ENCODE data around the gene MUC13. TPM values are rescaled to one million over a fixed set of nuclear protein-coding genes. Genes with fewer than 3 reads are reported as not detected.
A peak's percentile ranks its signal among the peaks of the same experiment; 100 is the strongest.

The MUC13 gene
- total and polyA plus RNA-seq, 5 experiments from 2014 or later, result not detected

DNA sequence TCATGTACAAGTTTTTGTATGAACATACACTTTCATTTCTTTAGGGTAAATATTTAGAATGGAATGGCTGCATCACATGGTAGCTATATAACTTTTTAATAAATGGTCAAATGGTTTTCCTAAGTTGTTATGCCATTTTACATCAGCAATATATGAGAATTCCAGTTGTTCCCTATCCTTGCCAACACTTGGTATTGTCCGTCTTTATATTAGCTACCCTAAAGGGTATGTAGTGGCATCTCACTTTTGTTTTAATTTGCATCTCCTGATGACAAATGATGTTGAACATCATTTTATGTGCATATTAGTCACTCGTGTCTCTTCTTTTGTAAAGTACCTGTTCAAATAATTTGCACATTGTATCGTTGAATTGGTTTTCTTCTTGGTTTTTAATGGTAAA is 2.5 kb upstream of the MUC13 start:
- no peaks in the 10 kb centered on the region for H3K4me1 Mint-ChIP-seq
- POLR2A ChIA-PET, result no interaction called here
- H3K4me3 Mint-ChIP-seq, result no peak overlapping the region
- H3K27me3 Mint-ChIP-seq, result peaks cover 3 to 15% (median 7%) of the 10 kb centered on the region in 5 donors
- no peak for DNase-seq
- no peak overlapping the region for H3K27ac Mint-ChIP-seq
- ATAC-seq, result no peak
- H3K9me3 Mint-ChIP-seq, result peaks cover 0 to 3% (median 0%) of the 10 kb centered on the region in 9 donors
- H3K36me3 Mint-ChIP-seq, result peaks cover 0 to 2% (median 0%) of the 10 kb centered on the region in 3 donors

DNA sequence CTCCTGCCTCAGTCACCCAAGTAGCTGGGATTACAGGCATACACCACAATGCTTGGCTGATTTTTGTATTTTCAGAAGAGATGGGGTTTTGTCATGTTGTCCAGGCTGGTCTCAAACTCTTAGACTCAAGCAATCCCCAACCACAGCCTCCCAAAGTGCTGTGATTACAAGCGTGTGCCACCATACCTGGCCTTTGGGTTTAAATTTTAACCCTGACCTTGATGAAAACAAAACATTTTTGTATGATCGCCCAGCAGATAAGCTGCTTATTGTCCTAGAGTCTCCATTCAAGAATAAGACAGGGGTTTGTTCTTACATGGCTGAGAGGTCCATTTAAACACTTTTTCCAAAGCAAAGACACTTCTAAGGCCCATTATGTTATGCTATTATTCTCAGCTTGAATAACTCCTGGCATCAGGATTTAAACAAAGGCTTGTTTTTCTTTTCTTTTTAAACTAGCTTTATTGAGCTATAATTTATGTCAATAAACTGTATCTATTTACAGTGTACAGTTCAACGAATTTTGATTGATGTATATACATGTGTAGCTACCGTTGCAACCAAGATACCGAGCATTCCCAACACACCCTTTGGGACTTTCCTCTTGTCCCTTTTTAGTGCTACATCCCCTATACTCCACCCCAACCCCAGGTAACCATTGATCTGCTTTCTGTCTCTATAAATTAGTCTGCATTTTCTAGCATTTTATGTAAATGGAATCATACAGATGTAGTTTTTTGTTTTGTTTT is 1.4 kb upstream of the MUC13 start:
- ATAC-seq (no peak), DNase-seq (no peak)
- POLR2A ChIA-PET, result no interaction called here
- H3K9me3 Mint-ChIP-seq, result peaks cover 0 to 3% (median 0%) of the 10 kb centered on the region in 9 donors
- no peaks in the 10 kb centered on the region for H3K4me1 Mint-ChIP-seq
- peaks cover 3 to 15% (median 7%) of the 10 kb centered on the region in 5 donors for H3K27me3 Mint-ChIP-seq
- H3K27ac Mint-ChIP-seq, result no peak overlapping the region
- H3K4me3 Mint-ChIP-seq, result no peak overlapping the region
- peaks cover 0 to 2% (median 0%) of the 10 kb centered on the region in 3 donors for H3K36me3 Mint-ChIP-seq

DNA sequence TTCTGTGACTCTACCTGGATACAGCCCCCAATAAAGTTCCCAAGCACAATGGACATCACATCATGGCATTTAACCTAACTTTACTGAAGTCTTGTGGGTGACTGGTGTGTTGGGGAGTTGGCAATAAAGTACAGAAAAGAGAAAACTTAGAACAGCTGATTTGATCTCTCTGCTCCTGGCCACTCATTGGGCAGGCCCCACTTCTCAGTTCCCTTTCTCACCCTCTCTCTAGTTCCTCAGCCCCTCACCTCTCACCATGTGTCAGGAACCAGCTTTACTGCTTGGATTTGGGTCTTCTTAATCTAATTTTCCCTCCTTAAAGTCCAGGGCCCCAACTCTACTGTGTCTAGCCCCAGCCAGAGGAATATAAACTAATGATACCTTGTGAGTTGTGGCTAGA is 713 bp upstream of the MUC13 start:
- POLR2A ChIA-PET, result no interaction called here
- no peak for ATAC-seq
- H3K4me1 Mint-ChIP-seq, result no peaks in the 10 kb centered on the region
- DNase-seq, result no peak
- H3K9me3 Mint-ChIP-seq, result peaks cover 0 to 3% (median 0%) of the 10 kb centered on the region in 9 donors
- H3K27ac Mint-ChIP-seq, result no peak overlapping the region
- H3K36me3 Mint-ChIP-seq, result peaks cover 0 to 2% (median 0%) of the 10 kb centered on the region in 3 donors
- H3K27me3 Mint-ChIP-seq, result peaks cover 3 to 15% (median 7%) of the 10 kb centered on the region in 5 donors
- H3K4me3 Mint-ChIP-seq, result no peak overlapping the region

DNA sequence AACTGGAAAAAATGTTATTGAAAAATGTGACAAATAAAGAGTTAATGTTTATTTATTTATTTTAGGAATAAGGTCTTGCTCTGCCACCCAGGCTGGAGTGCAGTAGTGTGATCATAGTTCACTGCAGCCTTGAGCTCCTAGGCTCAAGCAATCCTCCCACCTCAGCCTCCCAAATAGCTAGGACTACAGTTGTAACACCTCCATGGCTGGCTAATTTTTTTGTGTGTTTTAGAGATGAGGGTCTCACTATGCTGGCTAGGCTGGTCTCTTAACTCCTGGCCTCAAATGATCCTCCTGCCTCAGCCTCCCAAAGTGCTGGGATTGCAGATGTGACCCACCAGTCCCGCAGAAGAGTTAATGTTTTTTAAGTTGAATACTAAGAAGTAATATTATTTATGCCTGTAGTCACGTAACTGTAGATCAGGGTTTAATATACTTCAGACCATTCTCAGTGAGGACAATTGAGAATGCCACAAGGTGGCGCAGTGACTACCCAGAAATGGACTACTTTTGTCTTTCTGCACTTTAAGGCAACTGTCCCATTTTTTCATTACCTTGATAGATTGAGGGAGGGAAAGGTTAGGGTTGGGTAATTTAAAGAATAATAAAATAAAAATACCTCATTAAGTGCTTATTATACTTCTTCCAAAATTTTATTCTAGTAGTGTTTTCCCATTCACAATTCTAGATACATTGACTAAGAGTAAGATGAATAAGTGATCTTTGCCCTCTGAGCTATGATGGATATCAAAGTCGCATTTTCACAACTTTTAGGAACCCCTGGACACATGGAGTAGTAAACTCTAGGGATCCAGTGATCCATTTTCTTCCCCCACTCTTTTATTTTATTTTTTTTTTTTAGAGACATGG is 6.0 kb downstream of the MUC13 start:
- Mint-ChIP-seq H3K27ac (peak overlapping the region in 1 of 10 donors; percentile 54), H3K4me3 (no peak overlapping the region), H3K4me1 (peaks cover 0 to 2% (median 0%) of the 10 kb centered on the region in 4 donors), H3K27me3 (peaks cover 0 to 14% (median 0%) of the 10 kb centered on the region in 5 donors), H3K9me3 (no peaks in the 10 kb centered on the region), H3K36me3 (no peaks in the 10 kb centered on the region)
- POLR2A ChIA-PET, result no interaction called here
- peak; percentile 10 to 76 (median 49) for DNase-seq
- peak; percentile 56 to 66 for ATAC-seq

DNA sequence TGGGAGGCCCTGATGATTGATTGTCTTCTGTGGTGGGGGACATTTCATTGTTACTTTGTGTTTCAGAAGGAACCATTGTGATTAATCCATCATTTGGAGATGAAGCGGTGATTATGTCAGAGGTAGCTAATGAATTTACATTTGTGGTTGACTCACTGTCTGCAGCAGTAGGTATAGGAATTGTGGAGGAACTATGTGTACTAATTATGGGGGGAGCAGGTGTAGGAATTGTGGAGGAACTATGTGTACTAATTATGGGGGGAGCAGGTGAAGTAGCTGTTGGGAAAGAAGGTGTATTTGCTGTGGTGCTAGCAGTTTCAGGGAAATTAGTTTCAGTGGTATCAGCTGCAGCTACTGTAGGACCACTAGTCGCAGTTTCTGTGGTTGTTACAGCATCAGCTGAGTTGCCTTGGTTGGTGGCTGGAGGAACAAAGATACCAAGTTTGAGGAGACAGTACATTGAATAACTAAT is 6.9 kb downstream of the MUC13 start:
- Mint-ChIP-seq H3K4me3 (no peak overlapping the region), H3K9me3 (no peaks in the 10 kb centered on the region), H3K36me3 (no peaks in the 10 kb centered on the region), H3K27me3 (peaks cover 0 to 14% (median 0%) of the 10 kb centered on the region in 5 donors), H3K4me1 (peaks cover 0 to 2% (median 0%) of the 10 kb centered on the region in 4 donors), H3K27ac (no peak overlapping the region)
- ATAC-seq (no peak), DNase-seq (no peak)
- POLR2A ChIA-PET, result no interaction called here

DNA sequence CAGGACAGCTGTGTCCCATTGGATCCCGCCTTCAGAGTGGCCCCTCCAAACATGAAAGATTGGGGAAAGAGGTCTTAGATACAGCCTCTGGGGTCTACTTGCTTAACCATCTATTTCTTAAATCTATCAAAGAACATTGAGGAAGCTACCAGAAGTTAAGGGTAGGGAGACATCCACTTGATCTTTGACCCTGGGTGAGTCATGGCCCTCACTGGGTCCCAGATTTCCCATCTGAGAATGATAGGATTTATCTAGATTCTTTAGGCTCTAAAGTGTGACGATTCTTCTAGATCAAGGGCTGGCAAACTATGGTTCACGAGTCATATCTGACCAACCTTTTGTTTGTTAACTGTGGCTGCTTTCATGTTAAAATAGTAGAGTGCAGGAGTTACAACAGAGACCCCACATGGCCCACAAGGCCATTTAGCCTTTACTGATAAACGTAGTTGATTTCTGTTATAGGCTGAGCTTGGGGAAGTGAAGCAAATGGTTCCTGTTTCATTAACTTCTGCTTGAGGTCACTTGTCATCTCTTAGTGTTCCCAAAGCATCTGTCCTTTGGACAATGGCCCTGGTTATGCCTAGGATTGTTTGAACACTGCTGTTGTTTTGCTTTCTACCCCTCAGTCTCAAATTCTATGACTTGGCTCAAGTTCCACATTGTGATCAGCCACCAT is 8.0 kb downstream of the MUC13 start:
- H3K27ac Mint-ChIP-seq, result no peak overlapping the region
- DNase-seq (no peak), ATAC-seq (no peak)
- H3K36me3 Mint-ChIP-seq, result no peaks in the 10 kb centered on the region
- no peak overlapping the region for H3K4me3 Mint-ChIP-seq
- no peaks in the 10 kb centered on the region for H3K9me3 Mint-ChIP-seq
- POLR2A ChIA-PET, result no interaction called here
- peaks cover 0 to 14% (median 0%) of the 10 kb centered on the region in 5 donors for H3K27me3 Mint-ChIP-seq
- H3K4me1 Mint-ChIP-seq, result peaks cover 0 to 2% (median 0%) of the 10 kb centered on the region in 4 donors

DNA sequence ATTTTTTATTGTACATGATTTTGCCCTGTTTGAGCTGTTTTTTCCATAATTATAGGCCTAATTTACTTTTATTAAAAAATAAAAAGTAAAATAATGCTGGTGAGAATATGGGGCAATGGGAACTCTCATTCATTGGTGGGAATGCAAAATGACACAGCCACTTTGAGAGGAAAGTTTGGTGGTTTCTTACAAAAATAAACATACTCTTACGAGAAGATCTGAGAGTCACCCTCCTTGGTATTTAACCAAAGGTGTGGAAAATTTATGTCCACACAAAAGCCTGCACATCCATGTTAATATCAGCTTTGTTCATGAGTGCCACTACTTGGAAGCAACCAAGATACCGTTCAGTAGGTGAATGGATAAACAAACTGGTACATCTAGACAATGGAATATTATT is 9.8 kb downstream of the MUC13 start:
- H3K27me3 Mint-ChIP-seq, result peaks cover 0 to 14% (median 2%) of the 10 kb centered on the region in 5 donors
- ATAC-seq (no peak), DNase-seq (no peak)
- H3K4me1 Mint-ChIP-seq, result peaks cover 0 to 2% (median 0%) of the 10 kb centered on the region in 4 donors
- no peaks in the 10 kb centered on the region for H3K36me3 Mint-ChIP-seq
- no peak overlapping the region for H3K27ac Mint-ChIP-seq
- no peaks in the 10 kb centered on the region for H3K9me3 Mint-ChIP-seq
- no peak overlapping the region for H3K4me3 Mint-ChIP-seq
- POLR2A ChIA-PET, result no interaction called here

DNA sequence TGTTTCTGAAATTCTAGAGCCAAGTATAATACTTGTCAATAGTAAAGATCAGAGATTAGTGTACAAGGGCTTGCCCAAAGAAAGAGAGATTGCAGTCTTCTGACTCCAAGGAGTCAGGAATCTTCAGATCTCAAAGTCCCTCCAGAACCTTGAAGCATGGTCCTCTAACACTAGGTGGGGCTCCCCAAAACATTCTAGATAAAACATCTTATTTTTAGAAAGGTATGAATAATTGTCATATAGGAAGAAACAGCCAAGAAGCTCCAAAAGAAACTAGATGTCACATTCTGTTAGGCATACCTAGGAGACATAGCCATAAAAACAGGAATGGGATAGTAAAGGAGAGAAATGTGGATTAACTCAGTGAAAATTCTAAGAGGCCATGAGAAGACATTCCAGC is 10.7 kb downstream of the MUC13 start:
- peaks cover 0 to 2% (median 0%) of the 10 kb centered on the region in 4 donors for H3K4me1 Mint-ChIP-seq
- POLR2A ChIA-PET, result no interaction called here
- DNase-seq (no peak), ATAC-seq (no peak)
- H3K36me3 Mint-ChIP-seq, result no peaks in the 10 kb centered on the region
- no peak overlapping the region for H3K27ac Mint-ChIP-seq
- no peaks in the 10 kb centered on the region for H3K9me3 Mint-ChIP-seq
- H3K27me3 Mint-ChIP-seq, result peaks cover 0 to 10% (median 2%) of the 10 kb centered on the region in 5 donors
- H3K4me3 Mint-ChIP-seq, result no peak overlapping the region

DNA sequence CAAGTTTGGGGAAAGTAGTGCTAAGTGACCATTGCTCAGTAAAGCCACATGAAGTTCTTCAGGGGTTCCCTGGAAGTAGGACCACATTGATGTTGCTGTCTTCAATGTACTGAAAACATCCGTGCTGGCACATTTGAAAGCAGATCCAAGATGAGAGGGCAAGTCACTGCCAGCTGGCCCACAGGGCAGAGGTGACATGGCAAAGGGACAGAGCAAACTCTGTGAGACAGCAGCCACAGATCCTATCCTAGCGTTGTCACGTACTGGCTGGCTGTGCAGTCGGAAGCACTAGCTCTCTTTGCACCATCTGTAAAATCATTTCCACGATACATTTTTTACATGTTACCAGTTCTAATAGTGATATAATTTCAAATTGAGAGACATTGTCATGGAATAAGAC is 13.8 kb downstream of the MUC13 start:
- no peak for DNase-seq
- H3K4me3 Mint-ChIP-seq, result no peak overlapping the region
- no peak overlapping the region for H3K27ac Mint-ChIP-seq
- POLR2A ChIA-PET, result no interaction called here
- no peak for ATAC-seq
- H3K36me3 Mint-ChIP-seq, result no peaks in the 10 kb centered on the region
- H3K4me1 Mint-ChIP-seq, result no peaks in the 10 kb centered on the region
- H3K27me3 Mint-ChIP-seq, result peaks cover 0 to 10% (median 9%) of the 10 kb centered on the region in 5 donors
- H3K9me3 Mint-ChIP-seq, result no peaks in the 10 kb centered on the region

DNA sequence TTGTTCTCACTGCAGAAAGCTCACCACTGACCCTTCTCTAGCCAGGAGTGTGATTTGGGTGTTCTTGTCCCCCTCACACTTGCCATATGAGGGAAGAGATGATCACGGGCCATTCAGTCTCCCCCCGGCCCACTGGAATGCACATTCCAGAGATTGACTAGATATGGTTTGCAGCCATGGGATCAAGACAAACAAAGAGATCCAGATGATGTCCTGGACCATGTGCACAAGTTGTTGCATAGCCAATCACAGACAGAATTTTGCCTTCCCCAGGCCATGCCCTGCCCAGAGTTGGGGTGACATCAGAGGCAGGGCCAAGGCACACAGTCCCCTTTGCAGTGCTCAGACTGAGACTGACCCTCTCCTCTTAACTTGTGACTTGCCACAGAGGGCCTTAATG is 14.8 kb downstream of the MUC13 start:
- POLR2A ChIA-PET, result no interaction called here
- Mint-ChIP-seq H3K36me3 (no peaks in the 10 kb centered on the region), H3K27me3 (peaks cover 0 to 10% (median 8%) of the 10 kb centered on the region in 5 donors), H3K4me3 (no peak overlapping the region), H3K4me1 (no peaks in the 10 kb centered on the region), H3K27ac (no peak overlapping the region), H3K9me3 (no peaks in the 10 kb centered on the region)
- ATAC-seq, result no peak
- no peak for DNase-seq

DNA sequence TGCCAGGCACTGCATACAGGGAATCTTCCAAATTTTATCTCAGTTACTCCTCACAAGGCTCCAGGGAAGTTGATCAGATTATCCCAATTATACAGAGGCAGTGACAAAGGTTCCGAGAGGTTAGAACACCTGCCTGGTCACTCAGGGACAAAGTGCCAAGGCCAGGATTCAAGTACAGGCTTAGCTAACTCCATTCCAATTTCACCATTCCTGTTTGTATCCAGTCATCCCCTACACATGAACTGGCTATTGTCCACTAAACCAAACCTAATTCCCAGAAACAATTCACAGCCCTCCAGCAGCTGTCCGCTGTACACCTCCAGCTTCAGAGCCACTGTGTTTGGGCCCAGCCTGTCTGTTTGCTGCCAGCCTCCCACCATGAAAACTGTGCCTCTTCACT is 16.0 kb downstream of the MUC13 start:
- no peak for ATAC-seq
- POLR2A ChIA-PET, result no interaction called here
- no peak for DNase-seq
- no peaks in the 10 kb centered on the region for H3K9me3 Mint-ChIP-seq
- peak overlapping the region in 1 of 10 donors; percentile 17 for H3K27ac Mint-ChIP-seq
- no peak overlapping the region for H3K4me3 Mint-ChIP-seq
- peaks cover 0 to 10% (median 5%) of the 10 kb centered on the region in 5 donors for H3K27me3 Mint-ChIP-seq
- no peaks in the 10 kb centered on the region for H3K36me3 Mint-ChIP-seq
- H3K4me1 Mint-ChIP-seq, result no peaks in the 10 kb centered on the region

DNA sequence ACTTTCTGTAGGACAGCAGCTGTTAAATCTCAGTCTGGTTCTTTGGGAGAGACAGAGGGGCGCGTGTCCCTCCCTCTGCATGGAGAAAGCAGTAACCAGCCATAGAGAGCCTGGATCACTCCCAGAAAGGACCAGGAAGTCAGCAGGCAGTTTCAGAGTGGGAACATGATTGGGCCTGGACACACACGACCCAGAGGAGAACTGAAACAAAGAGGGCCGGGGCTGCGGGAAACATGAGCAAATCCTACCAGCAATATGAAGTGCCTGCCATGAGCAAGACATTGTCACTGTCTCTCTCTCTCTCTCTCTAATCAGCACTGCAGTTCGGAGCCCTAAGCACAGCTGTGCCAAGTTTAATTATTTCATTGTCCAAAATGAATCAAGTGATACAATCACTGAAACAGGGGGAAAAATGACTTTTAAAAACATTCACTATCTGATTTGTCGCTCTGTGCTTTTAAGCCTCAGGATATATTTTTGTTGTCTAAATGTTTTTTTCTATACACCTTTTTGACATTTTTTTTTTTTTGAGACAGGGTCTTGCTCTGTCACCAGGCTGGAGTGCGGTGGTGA is 17.6 kb downstream of the MUC13 start:
- DNase-seq (no peak), ATAC-seq (no peak)
- Mint-ChIP-seq H3K9me3 (no peaks in the 10 kb centered on the region), H3K27ac (no peak overlapping the region), H3K27me3 (peaks cover 0 to 18% (median 5%) of the 10 kb centered on the region in 5 donors), H3K4me3 (no peak overlapping the region), H3K4me1 (no peaks in the 10 kb centered on the region), H3K36me3 (no peaks in the 10 kb centered on the region)
- POLR2A ChIA-PET, result no interaction called here

All from naive thymus-derived CD8-positive, alpha-beta T cell (primary cell).